Caco-2 (cell line): Measurements from ENCODE around the gene ANAPC4. TPM values are rescaled to one million over a fixed set of nuclear protein-coding genes. Genes with fewer than 3 reads are reported as not detected.

Experiments
- BruUV-seq: library from RNA; stranded (reverse); fragments of 400-500 nt; replicated peaks from 2 replicates; lab custom pipeline; 2021; lab: Mats Ljungman, UMichigan
- CTCF ChIA-PET: fragments of 300-600 bp; sonication (Branson Sonifier 250); formaldehyde crosslinking; loops from one replicate; lab custom pipeline; 2022; ENCODE audit warnings: antibody characterized with exemption; lab: Charles Lee
- POLR2A ChIA-PET: fragments of 300-600 bp; sonication (Branson Sonifier 250); formaldehyde crosslinking; loops from one replicate; lab custom pipeline; 2022; ENCODE audit warnings: antibody characterized with exemption; lab: Charles Lee
- DNase-seq, 2 experiments: peaks; one replicate each; pipeline versions ENCODE4 v3.0.0 to v3.0.0-alpha.2; 2020 to 2022
- H3K27me3 ChIP-seq: replicated peaks from 2 replicates; pipeline ENCODE4 v1.6.0; 2011; ENCODE audit warnings: low read length; ENCODE audit not compliant: control insufficient read depth, insufficient read depth
- H3K36me3 ChIP-seq: 2 replicates; pipeline ENCODE4 v1.5.1; 2011; ENCODE audit warnings: low read length; ENCODE audit not compliant: control insufficient read depth, insufficient read depth
- H3K4me1 ChIP-seq: fragments of 250-450 bp; sonication (Bioruptor Pico); 2 replicates; pipeline ENCODE4 v1.5.1; 2020; ENCODE audit warnings: mild to moderate bottlenecking
- H3K4me3 ChIP-seq: 2 replicates; pipeline ENCODE4 v1.5.1; 2011; ENCODE audit warnings: low read depth, mild to moderate bottlenecking, control low read depth, low read length
- H3K9me3 ChIP-seq: fragments of 250-450 bp; sonication (Bioruptor Pico); 2 replicates; pipeline ENCODE4 v1.5.1; 2020; ENCODE audit warnings: mild to moderate bottlenecking, moderate library complexity
- H3K27ac Mint-ChIP-seq: one replicate; pipeline ENCODE4 v1.8.0; 2022; ENCODE audit warnings: mixed read lengths; ENCODE audit not compliant: unreplicated experiment
- H3K27me3 Mint-ChIP-seq: one replicate; pipeline ENCODE4 v1.8.0; 2022; ENCODE audit warnings: mixed read lengths; ENCODE audit not compliant: insufficient read depth, unreplicated experiment
- H3K36me3 Mint-ChIP-seq: one replicate; pipeline ENCODE4 v1.8.0; 2022; ENCODE audit warnings: mild to moderate bottlenecking, mixed read lengths; ENCODE audit not compliant: insufficient read depth, unreplicated experiment
- H3K4me1 Mint-ChIP-seq: one replicate; pipeline ENCODE4 v1.8.0; 2022; ENCODE audit warnings: low read depth, mixed read lengths; ENCODE audit not compliant: unreplicated experiment
- H3K4me3 Mint-ChIP-seq: one replicate; pipeline ENCODE4 v1.8.0; 2022; ENCODE audit warnings: mild to moderate bottlenecking, moderate library complexity, mixed read lengths; ENCODE audit not compliant: unreplicated experiment
- H3K9me3 Mint-ChIP-seq: one replicate; pipeline ENCODE4 v1.8.0; 2022; ENCODE audit warnings: mixed read lengths; ENCODE audit not compliant: unreplicated experiment
- CTCF ChIP-seq, 2 experiments: fragments of 200-600 bp in 1 of 2; IDR thresholded peaks; 1 replicate in 1 of 2; 2 replicates in 1 of 2; pipeline versions ENCODE4 v1.5.1 to v1.8.0; 2011 to 2022; ENCODE audit warnings: antibody characterized with exemption in 1 of 2, control low read depth in 1 of 2, inconsistent platforms in 1 of 2, low read depth in 1 of 2, low read length in 1 of 2, mild to moderate bottlenecking in 1 of 2, moderate library complexity in 1 of 2; ENCODE audit not compliant: insufficient read depth in 1 of 2, severe bottlenecking in 1 of 2, unreplicated experiment in 1 of 2
- intact Hi-C: fragments of 100-400 bp; cut with micrococcal nuclease; formaldehyde crosslinking; loops from one replicate; pipeline ENCODE4 v1.10.0; 2022; ENCODE audit not compliant: unreplicated experiment
- total RNA-seq: library from RNA; stranded (reverse); gene quantifications from 2 replicates; pipeline ENCODE4 v1.2.3, GENCODE V29; 2022

Gene ANAPC4
- total RNA-seq, 1 experiment from 2014 or later: 32.3 TPM

- Histone ChIP-seq H3K4me1 (peaks cover 8% of the 10 kb centered on the region), H3K27me3 (no peaks in the 10 kb centered on the region), H3K9me3 (no peaks in the 10 kb centered on the region), H3K4me3 (no peak overlapping the region), H3K36me3 (no peaks in the 10 kb centered on the region)
- Mint-ChIP-seq H3K27me3 (no peaks in the 10 kb centered on the region), H3K27ac (no peak overlapping the region), H3K4me1 (peaks cover 22% of the 10 kb centered on the region), H3K4me3 (no peak overlapping the region), H3K9me3 (no peaks in the 10 kb centered on the region), H3K36me3 (peaks cover 27% of the 10 kb centered on the region)
- POLR2A ChIA-PET: no interaction called here
- no peak for DNase-seq
- intact Hi-C loops: no loop called here
- BruUV-seq: no TSS peak
- no peak for TF ChIP-seq CTCF (IDR thresholded peaks at IDR 0.05; ENCODE audit: insufficient read depth in 1 of 2, low read depth in 1 of 2, low read length in 1 of 2, severe bottlenecking in 1 of 2, unreplicated experiment in 1 of 2)
- CTCF ChIA-PET: no interaction called here
Observed at GRCh38 chr4:25403699-25404098, 26.6 kb downstream of the ANAPC4 start.

GRCh38 chr4:25405453-25405852 lies 28.4 kb downstream of the ANAPC4 start:
- CTCF ChIA-PET: no interaction called here
- Mint-ChIP-seq H3K27me3 (no peaks in the 10 kb centered on the region), H3K9me3 (no peaks in the 10 kb centered on the region), H3K27ac (no peak overlapping the region), H3K4me1 (peaks cover 11% of the 10 kb centered on the region), H3K36me3 (peaks cover 30% of the 10 kb centered on the region), H3K4me3 (no peak overlapping the region)
- no peak for TF ChIP-seq CTCF (IDR thresholded peaks at IDR 0.05; ENCODE audit: insufficient read depth in 1 of 2, low read depth in 1 of 2, low read length in 1 of 2, severe bottlenecking in 1 of 2, unreplicated experiment in 1 of 2)
- Histone ChIP-seq H3K36me3 (no peaks in the 10 kb centered on the region), H3K9me3 (no peaks in the 10 kb centered on the region), H3K27me3 (no peaks in the 10 kb centered on the region), H3K4me1 (peaks cover 5% of the 10 kb centered on the region), H3K4me3 (no peak overlapping the region)
- BruUV-seq: no TSS peak
- DNase-seq: no peak
- POLR2A ChIA-PET: no interaction called here
- intact Hi-C loops: no loop called here

GRCh38 chr4:25406081-25406692 lies 29.1 kb downstream of the ANAPC4 start:
- no TSS peak for BruUV-seq
- DNase-seq: no peak

More at GRCh38 chr4:25406081-25406692, 29.1 kb downstream of the ANAPC4 start:
- CTCF ChIA-PET: no interaction called here
- Mint-ChIP-seq H3K27ac (no peak overlapping the region), H3K4me3 (no peak overlapping the region), H3K4me1 (peaks cover 4% of the 10 kb centered on the region), H3K27me3 (no peaks in the 10 kb centered on the region), H3K36me3 (peaks cover 38% of the 10 kb centered on the region), H3K9me3 (no peaks in the 10 kb centered on the region)
- intact Hi-C loops: no loop called here
- no peaks in the 10 kb centered on the region for H3K9me3 ChIP-seq
- H3K4me3 ChIP-seq: no peak overlapping the region
- no peak for TF ChIP-seq CTCF (IDR thresholded peaks at IDR 0.05; ENCODE audit: insufficient read depth in 1 of 2, low read depth in 1 of 2, low read length in 1 of 2, severe bottlenecking in 1 of 2, unreplicated experiment in 1 of 2)
- POLR2A ChIA-PET: no interaction called here
- H3K4me1 ChIP-seq: no peaks in the 10 kb centered on the region
- H3K27me3 ChIP-seq: no peaks in the 10 kb centered on the region
- H3K36me3 ChIP-seq: no peaks in the 10 kb centered on the region
